IPS-NIHi11 (cell line): ENCODE data around the gene RSRC2.
"Not testable (repeated sequence)": the region's sequence is repeated elsewhere in the genome, so short reads cannot be mapped to it uniquely, and the experiment has no call there.

Experiments
- DNase-seq: peaks from one replicate; pipeline ENCODE4 v3.0.0; 2012; ENCODE audit warnings: mixed read lengths, low spot score

The RSRC2 gene, protein sequence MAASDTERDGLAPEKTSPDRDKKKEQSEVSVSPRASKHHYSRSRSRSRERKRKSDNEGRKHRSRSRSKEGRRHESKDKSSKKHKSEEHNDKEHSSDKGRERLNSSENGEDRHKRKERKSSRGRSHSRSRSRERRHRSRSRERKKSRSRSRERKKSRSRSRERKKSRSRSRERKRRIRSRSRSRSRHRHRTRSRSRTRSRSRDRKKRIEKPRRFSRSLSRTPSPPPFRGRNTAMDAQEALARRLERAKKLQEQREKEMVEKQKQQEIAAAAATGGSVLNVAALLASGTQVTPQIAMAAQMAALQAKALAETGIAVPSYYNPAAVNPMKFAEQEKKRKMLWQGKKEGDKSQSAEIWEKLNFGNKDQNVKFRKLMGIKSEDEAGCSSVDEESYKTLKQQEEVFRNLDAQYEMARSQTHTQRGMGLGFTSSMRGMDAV

DNA sequence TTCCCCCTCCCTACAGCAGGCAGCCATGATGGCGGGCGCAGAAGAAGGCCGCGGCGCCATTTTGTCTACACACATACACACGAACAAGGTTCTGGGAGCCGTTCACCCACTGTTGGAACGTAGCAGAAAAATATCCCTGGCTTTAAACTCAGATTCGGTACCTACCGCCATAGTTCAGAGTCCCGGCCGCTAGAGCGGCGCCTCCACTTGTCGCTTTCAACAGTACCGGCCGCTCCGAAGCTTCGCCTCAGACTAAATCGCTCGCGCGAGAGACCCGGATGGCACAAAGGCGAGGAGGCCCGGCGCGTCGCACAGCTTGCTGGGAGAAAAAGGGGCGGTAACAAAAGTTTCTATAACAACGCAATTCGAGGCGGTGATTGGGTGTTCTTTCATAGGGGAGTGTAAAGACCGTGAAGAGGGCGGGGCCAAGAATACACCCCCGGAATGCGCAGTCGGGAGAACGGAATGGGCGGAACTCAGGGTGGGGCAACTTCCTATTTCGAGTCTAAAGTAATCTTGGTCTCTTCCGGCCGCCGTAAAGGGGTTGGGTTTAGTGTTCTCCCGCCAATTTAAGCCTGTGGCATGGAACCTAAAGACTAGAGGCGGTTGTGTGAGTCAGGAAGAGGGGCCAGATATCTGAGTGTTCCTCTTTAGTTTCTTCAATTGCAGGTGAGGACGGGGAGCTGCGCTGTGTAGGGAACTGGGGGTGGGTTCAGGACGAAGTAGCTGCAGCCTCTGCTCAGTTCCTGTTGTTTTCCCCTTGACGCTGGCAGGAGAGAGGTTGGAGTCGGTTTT is at the start of gene RSRC2, which contains the start of gene KNTC1:
RSRC2 (minus strand) TSS at position 254 of the 795 bp plus-strand sequence; CDS start at position 171, 83 bp downstream.
KNTC1 (plus strand) TSS at position 567 of the 795 bp plus-strand sequence. CDS start 2,815 bp downstream, outside the sequence.
- peak; percentile 99 for DNase-seq

DNA sequence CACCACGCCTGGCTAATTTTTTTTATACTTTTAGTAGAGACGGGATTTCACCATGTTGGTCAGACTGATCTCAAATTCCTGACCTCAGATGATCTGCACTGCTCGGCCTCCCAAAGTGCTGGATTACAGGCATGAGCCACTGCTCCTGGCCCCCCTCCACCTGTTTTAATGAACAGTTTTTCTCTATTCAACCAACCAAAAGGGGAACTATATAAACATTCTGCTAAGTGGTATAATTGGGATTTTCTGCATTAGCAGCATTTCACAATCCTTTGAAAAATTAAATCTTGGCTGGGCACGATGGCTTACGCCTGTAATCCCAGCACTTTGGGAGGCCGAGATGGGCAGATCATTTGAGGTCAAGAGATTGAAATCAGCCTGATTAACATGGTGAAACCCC is 45.1 kb upstream of the RSRC2 start:
- no peak for DNase-seq

DNA sequence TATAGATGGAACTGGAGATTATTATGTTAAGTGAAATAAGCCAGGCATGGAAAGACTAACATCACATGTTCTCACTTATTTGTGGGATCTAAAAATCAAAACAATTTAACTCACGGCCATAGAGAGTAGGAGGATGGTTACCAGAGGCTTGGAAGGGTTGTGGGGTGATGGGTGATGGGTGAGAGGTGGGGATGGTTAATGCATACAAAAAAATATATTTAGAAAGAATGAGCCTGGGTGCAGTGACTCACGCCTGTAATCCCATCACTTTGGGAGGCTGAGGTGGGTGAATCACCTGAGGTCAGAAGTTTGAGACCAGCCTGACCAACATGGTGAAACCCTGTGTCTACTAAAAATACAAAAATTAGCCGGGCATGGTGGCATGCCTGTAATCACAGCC is 43.3 kb upstream of the RSRC2 start:
- not testable (repeated sequence) for DNase-seq

DNA sequence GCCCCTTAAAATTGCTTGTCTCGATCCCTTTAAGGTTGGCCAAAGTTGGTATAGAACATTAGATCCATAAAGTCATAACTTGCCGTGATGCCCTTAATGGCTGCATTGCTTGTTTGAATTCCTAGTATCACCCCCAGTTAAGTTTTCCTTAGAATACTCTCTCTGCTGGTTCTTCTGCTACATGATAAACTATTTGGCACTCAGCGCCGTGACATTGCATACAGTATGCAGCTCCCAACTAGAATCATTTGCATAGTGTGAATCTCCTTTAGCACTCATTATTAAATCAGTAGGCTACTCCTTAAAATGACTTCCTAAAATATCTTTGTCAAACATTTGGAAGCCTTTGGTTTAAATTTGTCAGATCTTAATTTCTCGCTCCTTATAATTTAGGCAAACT is 42.6 kb upstream of the RSRC2 start:
- no peak for DNase-seq

DNA sequence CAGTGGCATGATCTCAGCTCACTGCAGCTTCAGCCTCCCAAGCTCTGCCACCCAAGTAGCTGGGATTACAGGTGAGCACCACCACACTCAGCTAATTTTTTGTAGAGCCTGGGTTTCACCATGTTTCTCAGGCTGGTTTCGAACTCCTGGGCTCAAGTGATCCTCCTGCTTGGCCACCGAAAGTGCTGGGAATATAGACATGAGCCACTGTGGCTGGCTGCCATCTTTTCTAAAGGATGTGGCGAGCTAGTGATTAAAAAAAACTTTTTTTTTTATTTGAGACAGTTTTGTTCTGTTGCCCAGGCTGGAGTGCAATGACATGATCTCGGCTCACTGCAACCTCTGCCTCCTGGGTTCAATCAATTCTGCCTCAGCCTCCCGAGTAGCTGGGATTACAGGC is 40.1 kb upstream of the RSRC2 start:
- DNase-seq: not testable (repeated sequence)

DNA sequence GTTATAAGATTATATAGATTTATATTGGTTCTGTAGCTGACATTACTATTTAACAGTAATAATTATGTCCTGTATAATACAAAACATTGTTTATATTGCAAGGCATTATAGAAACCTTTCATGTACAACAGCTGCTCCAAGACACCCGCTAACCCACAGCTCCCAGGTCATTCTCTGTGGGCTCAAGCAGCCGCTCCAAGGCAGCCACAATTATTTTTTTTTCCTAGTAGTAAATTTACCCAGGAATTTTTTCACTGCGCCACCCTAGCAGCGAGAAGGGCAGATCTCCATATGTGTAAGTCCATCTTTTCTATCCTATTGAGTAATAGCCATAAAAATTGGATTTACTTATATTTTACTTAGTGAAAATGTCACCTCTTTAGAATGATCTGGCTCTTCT is 36.6 kb upstream of the RSRC2 start:
- no peak for DNase-seq

DNA sequence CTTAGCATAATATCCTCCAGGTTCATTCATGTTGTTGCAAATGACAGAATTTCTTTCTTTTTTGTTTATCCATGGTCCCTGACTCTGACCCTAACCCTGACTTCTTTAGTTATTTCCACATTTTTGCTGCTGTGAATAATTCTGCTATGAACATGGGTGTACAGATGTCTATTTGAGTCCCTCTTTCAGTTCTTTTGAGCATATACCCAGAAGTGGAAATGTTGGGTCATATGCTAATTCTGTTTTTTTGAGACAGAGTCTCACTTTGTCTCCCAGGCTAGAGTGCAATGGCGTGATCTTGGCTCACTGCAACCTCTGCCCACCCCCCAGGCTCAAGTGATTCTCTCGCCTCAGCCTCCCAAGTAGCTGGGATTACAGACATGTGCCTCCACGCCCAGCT is 33.4 kb upstream of the RSRC2 start:
- DNase-seq: no peak

DNA sequence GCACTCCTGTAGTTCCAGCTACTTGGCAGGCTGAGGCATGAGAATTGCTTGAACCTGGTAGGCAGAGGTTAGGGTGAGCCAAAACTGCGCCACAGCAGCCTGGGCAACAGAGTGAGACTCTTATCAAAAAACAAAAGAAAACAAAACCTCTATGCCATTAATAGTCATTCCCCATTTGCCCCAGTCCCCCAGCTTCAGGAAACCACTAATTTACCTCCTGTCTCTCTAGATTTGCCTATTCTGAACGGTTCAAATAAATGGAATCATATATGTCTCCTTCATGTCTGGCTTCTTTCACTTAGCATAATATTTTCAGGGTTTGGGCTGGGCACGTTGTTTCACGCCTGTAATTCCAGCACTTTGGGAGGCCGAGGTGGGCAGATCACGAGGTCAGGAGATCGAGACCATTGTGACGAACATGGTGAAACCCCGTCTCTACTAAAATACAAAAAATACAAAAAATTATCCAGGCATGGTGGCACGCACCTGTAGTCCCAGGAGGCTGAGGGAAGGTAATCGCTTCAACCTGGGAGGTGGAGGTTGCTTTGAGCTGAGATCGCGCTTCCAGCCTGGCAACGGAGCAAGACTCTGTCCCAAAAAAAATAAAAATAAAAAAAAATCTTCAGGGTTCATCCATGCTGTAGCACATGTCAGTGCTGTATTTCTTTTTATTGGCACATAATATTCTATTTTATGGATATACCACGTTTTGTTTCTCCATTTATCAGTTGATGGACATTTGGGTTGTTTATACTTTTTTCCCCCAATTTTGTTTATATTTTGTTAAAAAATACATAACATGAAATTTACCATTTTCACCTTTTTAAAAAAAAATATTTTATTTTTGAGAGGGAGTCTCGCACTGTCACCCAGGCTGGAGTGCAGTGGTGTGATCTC is 32.3 kb upstream of the RSRC2 start:
- DNase-seq: no peak

DNA sequence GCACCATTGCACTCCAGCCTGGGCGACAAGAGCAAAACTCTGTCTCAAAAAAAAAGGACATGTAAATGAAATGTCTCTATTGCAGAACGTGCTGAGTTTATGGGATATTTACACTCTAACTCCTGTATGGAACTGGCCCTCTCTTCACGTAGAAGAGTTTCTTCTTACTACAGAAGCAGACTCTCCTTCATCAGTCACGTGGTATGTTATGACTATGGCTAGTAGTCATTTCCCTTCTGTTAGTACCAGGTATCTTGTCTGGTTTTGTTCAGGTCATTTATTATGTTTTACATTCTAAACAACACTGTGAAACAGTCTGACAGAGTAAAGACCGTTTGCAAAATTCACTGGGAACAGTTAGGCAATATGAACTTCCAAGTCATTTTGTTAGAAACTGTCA is 20.6 kb upstream of the RSRC2 start:
- DNase-seq: no peak

DNA sequence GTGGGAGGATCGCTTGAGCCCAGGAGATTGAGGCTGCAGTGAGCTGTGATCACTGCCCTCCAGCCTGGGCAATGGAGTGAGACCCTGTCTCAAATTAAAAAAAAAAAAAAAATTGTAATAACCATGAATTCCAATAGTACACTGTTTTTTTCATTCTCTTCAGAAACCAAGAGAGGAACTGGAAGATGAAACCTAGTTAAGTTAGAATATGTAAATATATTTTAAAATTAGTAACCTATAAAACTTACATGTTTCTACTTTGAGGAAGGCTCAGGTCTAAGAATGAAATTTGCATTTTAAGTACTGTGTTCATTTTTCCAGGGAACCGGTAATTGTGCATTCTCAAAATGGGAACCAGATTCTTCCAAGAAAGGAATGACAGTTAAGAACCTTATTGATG is 19.1 kb upstream of the RSRC2 start:
- DNase-seq: no peak

DNA sequence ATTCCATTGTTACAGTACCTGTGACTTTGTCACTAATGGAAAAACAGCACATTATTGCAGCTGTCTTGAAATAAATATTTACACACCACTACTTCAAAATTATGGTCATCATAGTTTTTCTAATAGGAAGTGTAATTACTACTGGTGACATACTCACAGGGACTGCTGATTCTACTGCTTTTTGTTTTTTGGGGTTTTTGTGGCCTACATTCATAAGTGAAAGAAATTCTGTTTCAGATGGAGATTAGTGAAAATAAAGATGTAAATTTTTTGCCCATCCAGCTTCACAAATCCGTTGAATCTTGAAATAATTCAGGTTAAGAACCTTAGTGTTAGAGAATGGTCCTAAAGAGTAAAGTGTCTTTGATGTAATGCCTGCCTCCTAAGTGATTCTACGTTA is 17.8 kb upstream of the RSRC2 start:
- no peak for DNase-seq

DNA sequence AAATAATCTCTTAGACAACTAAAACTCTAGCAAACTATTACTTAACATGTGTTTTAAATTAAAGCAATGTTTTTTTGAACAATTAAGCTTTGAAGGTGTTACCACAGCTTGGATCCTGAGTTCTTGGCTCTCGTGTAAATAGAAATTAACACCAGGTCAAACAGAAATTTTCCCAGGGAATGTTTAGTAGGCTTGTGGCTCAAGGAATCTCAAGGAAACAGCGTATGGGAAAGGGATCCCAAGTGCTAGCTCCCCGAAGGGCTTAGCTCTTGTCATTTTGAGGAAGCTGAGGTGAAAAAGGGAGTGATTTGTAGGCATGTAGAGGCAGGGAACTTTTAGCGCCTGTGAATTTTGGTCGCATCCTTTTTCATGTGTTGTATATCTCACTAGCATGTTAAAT is 11.8 kb upstream of the RSRC2 start:
- DNase-seq: no peak

DNA sequence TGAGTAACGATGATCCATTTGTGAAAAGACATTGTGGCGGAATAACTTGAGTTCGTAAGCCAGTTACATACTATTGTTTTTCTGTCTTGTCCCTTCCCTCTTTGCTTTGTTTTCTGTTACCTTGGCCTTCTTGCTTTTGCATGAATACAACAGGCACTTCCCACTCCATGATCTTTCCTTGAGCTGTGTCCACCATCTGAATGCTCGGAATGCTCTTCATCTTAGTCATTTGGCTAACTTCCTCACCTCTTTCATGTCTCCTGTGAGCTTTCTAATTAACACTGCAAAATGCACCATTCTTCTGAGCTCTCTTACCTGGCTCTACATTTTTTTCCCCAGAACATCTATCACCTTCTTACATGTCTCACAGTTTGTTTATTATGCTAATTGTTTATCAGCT is 10.3 kb upstream of the RSRC2 start:
- no peak for DNase-seq

DNA sequence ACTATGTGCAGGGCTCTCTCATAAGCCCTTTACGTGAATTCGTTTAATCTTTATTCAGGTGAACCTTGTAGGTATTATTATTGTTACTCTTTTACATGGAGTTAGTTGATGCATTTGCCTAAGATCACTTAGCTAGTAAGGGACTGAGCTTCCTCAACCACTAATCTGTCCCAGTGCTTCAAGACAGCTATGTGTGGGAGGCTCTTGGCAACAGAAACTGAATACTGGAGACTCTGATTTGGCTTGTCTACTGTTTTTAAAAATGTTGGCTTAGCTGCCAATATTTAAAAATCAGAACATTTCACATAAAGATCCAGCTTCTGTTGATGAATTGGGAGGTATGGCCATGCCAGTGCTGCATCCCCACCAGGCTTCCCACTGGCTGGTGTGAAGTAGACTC is 7.1 kb upstream of the RSRC2 start:
- no peak for DNase-seq

DNA sequence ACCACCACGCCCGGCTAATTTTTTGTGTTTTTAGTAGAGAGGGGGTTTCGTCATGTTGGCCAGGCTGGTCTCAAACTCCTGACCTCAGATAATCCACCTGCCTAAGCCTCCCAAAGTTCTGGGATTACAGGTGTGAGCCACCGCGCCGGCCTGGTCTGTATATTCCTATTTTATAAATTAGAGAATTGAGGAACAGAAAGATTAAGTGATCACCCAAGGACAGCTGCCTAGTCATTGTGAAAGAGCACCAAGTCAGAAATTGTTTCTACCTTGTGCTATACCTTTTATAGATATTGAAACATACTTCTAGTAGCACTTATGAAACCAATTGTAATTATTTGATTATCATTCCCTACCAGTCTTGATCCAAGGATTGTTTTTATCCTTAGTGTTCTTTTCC is 2.3 kb upstream of the RSRC2 start:
- no peak for DNase-seq

DNA sequence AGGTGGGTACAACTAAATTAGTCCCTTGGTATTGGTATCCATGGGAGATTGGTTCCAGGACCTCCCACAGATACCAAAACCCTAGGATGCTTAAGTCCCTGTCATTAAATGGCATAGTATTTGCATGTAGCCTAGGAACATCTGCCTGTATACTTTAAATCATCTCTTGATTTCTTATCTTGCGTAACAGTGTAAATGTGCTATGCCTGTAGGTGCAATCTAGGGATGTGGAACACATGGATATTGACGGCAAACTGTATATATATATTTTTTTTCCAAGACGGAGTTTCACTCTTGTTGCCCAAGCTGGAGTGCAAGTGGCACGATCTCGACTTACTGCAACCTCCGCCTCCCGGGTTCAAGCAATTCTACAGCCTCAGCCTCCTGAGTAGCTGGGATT is 1.8 kb upstream of the RSRC2 start:
- no peak for DNase-seq

DNA sequence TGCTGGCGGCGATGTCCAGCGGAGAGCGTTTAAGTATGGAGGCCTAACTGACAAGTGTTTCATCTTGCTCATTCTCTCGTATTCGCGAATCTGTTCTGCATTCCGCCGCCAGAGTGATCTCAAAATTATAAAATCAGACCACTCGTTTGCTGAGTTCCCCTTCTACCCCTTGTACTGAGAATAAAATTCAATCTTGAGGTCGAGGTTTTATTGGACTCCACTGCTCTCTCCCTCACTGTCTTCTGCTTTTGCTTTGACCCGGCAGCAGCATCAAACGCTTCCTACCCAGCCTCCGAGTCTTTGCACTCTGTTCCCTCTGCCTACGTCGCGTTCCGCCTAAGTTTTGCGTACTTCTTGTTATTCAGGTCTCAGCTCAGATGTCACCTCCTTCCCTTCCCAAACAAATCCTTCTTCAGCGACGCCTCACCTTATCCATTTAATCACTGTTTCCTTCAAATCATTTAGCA is 775 bp upstream of the RSRC2 start:
- DNase-seq: peak; percentile 43

DNA sequence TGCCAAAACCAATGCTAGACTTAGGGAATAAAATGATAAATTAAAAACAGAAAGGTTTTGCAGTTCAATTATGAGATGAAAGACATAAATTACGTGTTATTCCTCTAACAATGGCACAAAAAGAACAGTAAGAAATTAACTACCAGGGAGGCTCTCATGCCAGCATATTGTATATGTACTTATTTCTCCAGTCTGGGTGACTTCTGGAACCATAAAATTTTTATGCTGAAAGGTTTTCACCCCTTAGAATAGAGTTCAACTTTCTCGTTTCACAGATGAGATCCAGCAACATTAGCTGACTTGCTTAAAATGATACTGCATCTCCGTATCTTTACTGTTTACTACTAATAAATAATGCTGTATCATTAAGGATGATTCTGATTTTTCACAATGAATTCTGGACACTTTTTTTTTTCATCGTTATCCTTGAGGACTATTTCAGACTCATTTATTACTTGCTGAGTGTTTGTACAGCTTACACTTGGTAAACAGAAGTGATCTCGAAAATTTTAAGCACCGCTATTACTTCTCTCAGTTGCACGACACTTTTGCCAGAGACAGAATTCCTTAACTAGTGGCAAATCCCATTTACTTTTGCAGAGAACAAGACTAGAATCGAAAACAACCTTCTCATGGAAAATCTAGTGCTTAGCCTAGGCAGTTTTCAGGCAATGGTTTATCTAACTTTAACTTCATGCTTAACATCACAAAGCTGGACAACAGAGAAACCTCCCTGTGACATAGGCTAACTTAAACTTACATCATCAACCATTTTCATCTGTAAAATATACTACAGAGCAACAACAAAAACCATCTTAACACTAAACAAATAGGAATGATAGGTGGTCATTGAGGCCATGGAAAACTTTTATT is 2.7 kb downstream of the RSRC2 start:
- no peak for DNase-seq

DNA sequence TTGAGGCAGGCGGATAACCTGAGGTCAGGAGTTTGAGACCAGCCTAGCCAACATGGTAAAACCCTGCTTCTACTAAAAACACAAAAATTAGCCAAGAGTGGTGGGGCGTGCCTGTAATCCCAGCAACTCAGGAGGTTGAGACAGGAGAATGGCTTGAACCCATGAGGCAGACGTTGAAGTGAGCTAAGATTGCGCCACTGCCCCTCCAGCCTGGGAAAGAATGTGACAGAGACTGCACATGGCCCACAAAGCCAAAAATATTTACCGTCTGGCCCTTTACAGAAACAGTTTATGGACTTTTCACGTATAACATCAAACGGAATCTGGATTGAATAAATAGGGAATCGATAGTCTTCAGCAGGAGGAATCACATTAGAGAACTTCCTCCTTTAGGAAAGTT is 3.5 kb downstream of the RSRC2 start:
- DNase-seq: no peak

DNA sequence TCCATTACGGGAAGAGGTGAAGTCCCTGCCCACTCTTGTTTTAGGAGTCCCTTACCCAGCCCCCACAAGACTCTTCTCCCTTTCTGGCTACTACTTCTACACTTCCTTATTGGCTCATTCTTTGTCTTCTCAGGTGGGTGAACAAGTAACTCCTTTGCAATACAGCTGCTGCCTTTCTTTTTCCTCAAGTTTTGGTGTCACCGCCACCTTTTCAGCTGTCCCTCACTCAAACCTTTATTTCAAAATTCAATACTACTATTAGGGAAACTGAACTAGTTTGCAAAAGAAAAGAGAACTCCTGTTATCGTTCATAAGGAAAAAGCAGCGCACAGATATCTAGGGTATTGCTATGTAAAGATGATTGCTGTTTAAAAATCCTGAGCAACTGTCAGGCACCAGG is 6.1 kb downstream of the RSRC2 start:
- no peak for DNase-seq

DNA sequence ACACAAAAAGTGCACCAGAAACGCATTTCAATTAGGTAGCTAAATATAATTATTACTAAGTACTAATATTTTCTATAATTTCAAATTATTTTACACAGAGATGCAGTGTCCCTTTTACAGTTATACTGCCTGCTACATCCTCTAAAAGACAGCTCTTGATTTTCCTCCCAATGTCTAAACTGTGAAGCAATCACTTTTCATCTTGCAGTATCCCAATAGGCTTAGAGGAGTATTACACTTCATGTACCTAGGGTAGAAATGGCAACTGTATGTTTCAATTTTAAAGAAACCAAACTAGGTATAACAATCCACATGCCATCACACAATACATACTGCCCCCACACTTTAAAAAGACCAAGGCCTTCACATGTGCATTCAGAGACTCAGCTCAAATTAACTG is 7.3 kb downstream of the RSRC2 start:
- no peak for DNase-seq
